IMR-90 (cell line): Measurements from ENCODE around the gene ARHGEF16. TPM values are rescaled to one million over a fixed set of nuclear protein-coding genes. Genes with fewer than 3 reads are reported as not detected.

ENCODE experiments used
- ATAC-seq: fragments of 200-7000 bp; cut with Tn5 transposase; 2 replicates; pipeline ENCODE4 v1.9.1; 2020; ENCODE audit warnings: low read depth, mild to moderate bottlenecking, moderate library complexity
- BruUV-seq: library from RNA; stranded (reverse); fragments of 400-500 nt; replicated peaks from 2 replicates; lab custom pipeline; 2021; lab: Mats Ljungman, UMichigan
- CTCF ChIA-PET: fragments of 300-600 bp; formaldehyde crosslinking; extraction: SDS; loops from one replicate; lab custom pipeline; 2021; ENCODE audit warnings: antibody characterized with exemption; lab: Yijun Ruan, JAX
- POLR2A ChIA-PET: fragments of 300-600 bp; sonication (Branson Sonifier 250); formaldehyde crosslinking; loops from one replicate; lab custom pipeline; 2022; ENCODE audit warnings: antibody characterized with exemption; ENCODE audit not compliant: unreplicated experiment; lab: Charles Lee
- DNase-seq: peaks from one replicate; pipeline ENCODE4 v3.0.0; 2013
- H2AFZ ChIP-seq: replicated peaks from 2 replicates; pipeline ENCODE3; 2013; ENCODE audit warnings: low read length, mild to moderate bottlenecking; ENCODE audit not compliant: poor library complexity
- H2AK5ac ChIP-seq: 2 replicates; pipeline ENCODE4 v1.6.1; 2013; ENCODE audit warnings: low read depth, low read length, inconsistent platforms
- H2AK9ac ChIP-seq: replicated peaks from 2 replicates; pipeline ENCODE3; 2013; ENCODE audit warnings: mild to moderate bottlenecking, low read depth, low read length, moderate library complexity; ENCODE audit not compliant: poor library complexity
- H2BK120ac ChIP-seq: 2 replicates; pipeline ENCODE4 v1.6.1; 2013; ENCODE audit warnings: low read depth, low read length, inconsistent platforms
- H2BK15ac ChIP-seq: 3 replicates; pipeline ENCODE4 v1.6.1; 2013; ENCODE audit warnings: low read depth, low read length, inconsistent platforms
- H2BK20ac ChIP-seq: 2 replicates; pipeline ENCODE4 v1.6.1; 2013; ENCODE audit warnings: low read depth, mild to moderate bottlenecking, inconsistent platforms, low read length, moderate library complexity
- H2BK5ac ChIP-seq: 2 replicates; pipeline ENCODE4 v1.6.1; 2013; ENCODE audit warnings: mild to moderate bottlenecking, low read depth, low read length, inconsistent platforms; ENCODE audit not compliant: poor library complexity, severe bottlenecking
- H3K14ac ChIP-seq: replicated peaks from 2 replicates; pipeline ENCODE4 v1.6.1; 2013; ENCODE audit warnings: low read depth, low read length, inconsistent platforms
- H3K18ac ChIP-seq: 2 replicates; pipeline ENCODE4 v1.6.1; 2013; ENCODE audit warnings: low read depth, low read length, control low read depth
- H3K23ac ChIP-seq: 2 replicates; pipeline ENCODE4 v1.6.1; 2013; ENCODE audit warnings: low read depth, low read length, inconsistent platforms
- H3K27ac ChIP-seq: 2 replicates; pipeline ENCODE4 v1.5.1; 2013; ENCODE audit warnings: mild to moderate bottlenecking, control low read depth, low read length; ENCODE audit not compliant: insufficient read depth
- H3K27me3 ChIP-seq: 2 replicates; pipeline ENCODE4 v1.6.1; 2013; ENCODE audit warnings: low read length; ENCODE audit not compliant: control insufficient read depth, insufficient read depth
- H3K36me3 ChIP-seq: 2 replicates; pipeline ENCODE4 v1.6.1; 2013; ENCODE audit warnings: low read length, mixed read lengths; ENCODE audit not compliant: control insufficient read depth, insufficient read depth
- H3K4ac ChIP-seq: 2 replicates; pipeline ENCODE4 v1.6.1; 2013; ENCODE audit warnings: low read depth, low read length, inconsistent platforms
- H3K4me1 ChIP-seq: 2 replicates; pipeline ENCODE4 v1.6.1; 2013; ENCODE audit warnings: low read length, mixed read lengths; ENCODE audit not compliant: control insufficient read depth, insufficient read depth
- H3K4me2 ChIP-seq: 2 replicates; pipeline ENCODE4 v1.6.1; 2013; ENCODE audit warnings: low read depth, mild to moderate bottlenecking, control low read depth, low read length, moderate library complexity
- H3K4me3 ChIP-seq: 2 replicates; pipeline ENCODE4 v1.5.1; 2013; ENCODE audit warnings: low read depth, mild to moderate bottlenecking, control low read depth, low read length, moderate library complexity; ENCODE audit not compliant: insufficient read depth
- H3K56ac ChIP-seq: 2 replicates; pipeline ENCODE4 v1.6.1; 2013; ENCODE audit warnings: low read length, inconsistent platforms; ENCODE audit not compliant: insufficient read depth; ENCODE audit errors: extremely low read depth
- H3K79me1 ChIP-seq, 2 experiments: 2 replicates each; pipeline ENCODE4 v1.6.1; 2013; ENCODE audit warnings: low read length in 2 of 2, inconsistent platforms in 1 of 2, low read depth in 1 of 2
- H3K9ac ChIP-seq: 2 replicates; pipeline ENCODE4 v1.6.1; 2013; ENCODE audit warnings: low read depth, low read length, control low read depth
- H3K9me1 ChIP-seq: 2 replicates; pipeline ENCODE4 v1.6.1; 2013; ENCODE audit warnings: low read length, inconsistent platforms; ENCODE audit not compliant: insufficient read depth
- H3K9me3 ChIP-seq: 2 replicates; pipeline ENCODE4 v1.6.1; 2013; ENCODE audit warnings: low read length; ENCODE audit not compliant: control insufficient read depth, insufficient read depth
- H4K20me1 ChIP-seq: 2 replicates; pipeline ENCODE4 v1.6.1; 2013; ENCODE audit warnings: low read length, inconsistent platforms; ENCODE audit not compliant: insufficient read depth
- H4K5ac ChIP-seq: 2 replicates; pipeline ENCODE4 v1.6.1; 2013; ENCODE audit warnings: mild to moderate bottlenecking, low read depth, low read length, control low read depth
- H4K8ac ChIP-seq, 2 experiments: 2 replicates each; pipeline ENCODE4 v1.6.1; 2013; ENCODE audit warnings: low read depth in 2 of 2, low read length in 2 of 2, control low read depth in 1 of 2, inconsistent platforms in 1 of 2
- H4K91ac ChIP-seq: 2 replicates; pipeline ENCODE4 v1.6.1; 2013; ENCODE audit warnings: low read depth, low read length, inconsistent platforms; ENCODE audit not compliant: insufficient read depth
- CEBPB ChIP-seq: IDR thresholded peaks from 2 replicates; pipeline ENCODE4 v1.6.1; 2012; ENCODE audit warnings: low read depth, low read length, improper control_type of control experiment
- CHD1 ChIP-seq: IDR thresholded peaks from 2 replicates; pipeline ENCODE4 v1.6.1; 2012; ENCODE audit warnings: low read depth, low read length, improper control_type of control experiment
- FOS ChIP-seq: fragments of 150-350 bp; IDR thresholded peaks from 2 replicates; pipeline ENCODE4 v1.6.1; 2016; ENCODE audit warnings: low read depth, low read length
- MAFK ChIP-seq: IDR thresholded peaks from 2 replicates; pipeline ENCODE4 v1.6.1; 2012; ENCODE audit warnings: low read depth, low read length, improper control_type of control experiment
- RAD21 ChIP-seq: IDR thresholded peaks from 2 replicates; pipeline ENCODE4 v1.6.1; 2012; ENCODE audit warnings: low read length, improper control_type of control experiment
- RCOR1 ChIP-seq: IDR thresholded peaks from 2 replicates; pipeline ENCODE4 v1.6.1; 2012; ENCODE audit warnings: mild to moderate bottlenecking, low read length, improper control_type of control experiment; ENCODE audit not compliant: insufficient replicate concordance
- WGBS, 2 experiments: methylation state at CpG; one replicate each; pipeline versions ENCODE4 v1.1.5 to v1.1.7; 2013; ENCODE audit warnings: missing lambda C conversion rate in 2 of 2; ENCODE audit not compliant: insufficient read length in 1 of 2; ENCODE audit errors: extremely low coverage in 2 of 2; 5-methylcytosine and 5-hydroxymethylcytosine counted together
- dilution Hi-C: fragments of 300-500 bp; cut with HindIII; formaldehyde crosslinking; loops from one replicate; pipeline ENCODE4 v1.14.3; 2018; ENCODE audit warnings: low sequenced_read_pairs; ENCODE audit not compliant: unreplicated experiment
- in situ Hi-C: fragments of 300-500 bp; cut with MboI; formaldehyde crosslinking; loops from 3 replicates; pipeline ENCODE4 v1.14.3; 2019; ENCODE audit warnings: low sequenced_read_pairs, inconsistent platforms, mixed read lengths
- intact Hi-C: fragments of 100-400 bp; cut with micrococcal nuclease; formaldehyde crosslinking; loops from 2 replicates; pipeline ENCODE4 v1.10.0; 2022
- polyA plus RNA-seq, 3 experiments: library from polyadenylated mRNA; depleted of rRNA; stranded (reverse); fragments of >200 nt; gene quantifications; 2 replicates each; pipeline ENCODE4 v1.2.3, GENCODE V29; 2012; ENCODE audit warnings: low replicate concordance in 1 of 3
- total RNA-seq: library from RNA; depleted of rRNA; stranded (reverse); fragments of >200 nt; gene quantifications from 2 replicates; pipeline ENCODE4 v1.2.3, GENCODE V29; 2012

The ARHGEF16 gene
- total and polyA plus RNA-seq, 2 of the 4 experiments (the other 2 are of a cell fraction), result 0.18 to 0.39 TPM

DNA sequence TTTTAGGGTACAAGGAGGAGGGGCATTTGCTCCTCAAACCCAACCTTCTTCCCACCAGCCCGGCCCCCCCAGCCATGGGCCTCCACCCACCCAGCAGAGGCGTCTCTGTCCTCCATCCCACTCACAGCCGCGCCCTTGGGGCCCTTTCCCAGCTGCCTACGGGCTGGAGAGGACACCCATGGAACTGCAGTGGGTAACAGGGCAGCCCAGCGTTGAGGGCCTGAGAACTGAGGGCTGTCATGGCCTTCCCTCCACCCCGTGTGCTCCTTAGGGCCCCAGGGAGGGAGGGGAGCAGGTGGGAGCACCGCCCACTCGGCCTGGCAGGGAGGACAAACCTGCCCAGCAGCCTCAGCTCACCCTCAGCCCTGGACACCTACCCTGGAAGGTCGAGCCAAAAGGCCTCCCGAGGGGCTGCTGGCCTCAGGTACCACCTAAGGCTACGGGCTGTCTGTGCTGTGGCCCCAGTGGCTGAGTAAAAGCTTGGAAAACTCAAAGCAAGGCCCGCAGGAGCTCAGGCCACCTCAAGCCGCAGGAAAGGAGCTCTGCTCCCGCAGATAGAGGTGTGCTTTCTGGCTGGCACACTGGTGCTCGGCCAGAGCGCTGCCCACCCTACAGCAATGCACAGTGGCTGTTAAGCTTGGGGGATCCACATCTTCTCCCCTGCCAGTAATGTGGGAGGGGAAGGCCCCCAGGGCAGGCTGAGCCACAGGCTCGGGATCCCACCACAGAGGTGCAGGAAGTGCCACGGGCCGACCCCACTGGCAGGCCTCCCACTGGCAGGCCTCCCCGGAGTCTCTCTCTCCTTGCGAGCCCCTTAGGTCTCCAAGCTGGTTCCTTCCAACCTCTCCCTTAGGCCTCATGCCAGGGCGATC is 2.2 kb upstream of the ARHGEF16 start:
- TF ChIP-seq FOS (no peak), RCOR1 (no peak), MAFK (no peak), RAD21 (no peak), CHD1 (no peak), CEBPB (no peak)
- dilution Hi-C loops, result no loop called here
- Histone ChIP-seq H3K18ac (no peak overlapping the region), H4K8ac (no peak overlapping the region), H3K23ac (no peak overlapping the region), H3K56ac (no peak overlapping the region), H3K4ac (no peak overlapping the region), H3K27me3 (peaks cover 28% of the 10 kb centered on the region), H2BK120ac (no peak overlapping the region), H3K4me3 (no peak overlapping the region), H4K91ac (no peak overlapping the region), H3K14ac (no peak overlapping the region), H4K20me1 (0 out of 2 replicates have a peak, but pooled peaks cover 2% of the 10 kb centered on the region), H3K27ac (no peak overlapping the region), H4K5ac (no peak overlapping the region), H2AFZ (no peak overlapping the region), H2BK5ac (no peak overlapping the region), H2BK15ac (no peak overlapping the region), H3K79me1 (no peaks in the 10 kb centered on the region), H3K4me1 (no peaks in the 10 kb centered on the region; the same call in 1 of the 2 replicates), H3K4me2 (no peak overlapping the region), H2BK20ac (no peak overlapping the region), H2AK9ac (no peak overlapping the region), H3K9me3 (no peaks in the 10 kb centered on the region; the same call in 1 of the 2 replicates), H3K9ac (no peak overlapping the region), H2AK5ac (no peak overlapping the region), H3K9me1 (no peaks in the 10 kb centered on the region), H3K36me3 (no peaks in the 10 kb centered on the region)
- DNase-seq, result no peak
- WGBS, 2 experiments, result 43% methylated on average over 3 of the region's 23 CpGs; no CpG with 5 or more reads in 1 of the 2 experiments
- POLR2A ChIA-PET, result no interaction called here
- no peak for ATAC-seq
- CTCF ChIA-PET, result interaction anchor here (0.7 to 2.2 kb wide), 14 partner anchors 11 to 300 kb away, joined by 3 to 16 read pairs (median 4); partner anchors contain the start of gene CCDC27
- no TSS peak for BruUV-seq
- in situ Hi-C loops, result no loop called here
- intact Hi-C loops, result loop anchor here (5.0 kb wide), 2 partner anchors 270 to 350 kb away; no protein-coding TSS in a partner anchor
